A673 (cell line): ENCODE results near the gene NEK7.

ENCODE experiments used
- CTCF ChIP-seq: fragments of 300-800, 200-600 bp; sonication (generic); conservative IDR thresholded peaks from 2 replicates; pipeline ENCODE4 v1.5.1; 2017; ENCODE audit warnings: low read depth, mild to moderate bottlenecking, antibody characterized with exemption, low read length, moderate library complexity, mixed read lengths
- EZH2 ChIP-seq: fragments of 200-600 bp; sonication (generic); IDR thresholded peaks from 2 replicates; pipeline ENCODE4 v1.6.1; 2017; ENCODE audit warnings: borderline replicate concordance, low read depth, mild to moderate bottlenecking, mixed read lengths, antibody characterized with exemption, low read length; ENCODE audit not compliant: poor library complexity, severe bottlenecking

- no peak for TF ChIP-seq CTCF
- no peak for TF ChIP-seq EZH2
Observed at GRCh38 chr1:198155253-198155652, 1.5 kb upstream of the NEK7 start.
